OCI-LY1 (cell line): Measurements from ENCODE around the gene E2F6.

ENCODE experiments used
- H2AFZ ChIP-seq: fragments of 200-600 bp; sonication (generic), shearing (Covaris generic); 2 replicates; pipeline ENCODE4 v1.6.0; 2014; ENCODE audit warnings: antibody characterized with exemption, mild to moderate bottlenecking, low read length
- H3F3A ChIP-seq: fragments of 200-600 bp; sonication (generic), shearing (Covaris generic); 2 replicates; pipeline ENCODE4 v1.6.0; 2014; ENCODE audit warnings: mild to moderate bottlenecking, antibody characterized with exemption, low read length, moderate library complexity; ENCODE audit not compliant: insufficient read depth
- H3K27ac ChIP-seq: fragments of 200-600 bp; sonication (generic); 2 replicates; pipeline ENCODE4 v1.5.1; 2014; ENCODE audit warnings: low read length, mixed run types, mild to moderate bottlenecking, low read depth; ENCODE audit not compliant: poor library complexity, severe bottlenecking
- H3K27me3 ChIP-seq: fragments of 200-600 bp; sonication (generic); 2 replicates; pipeline ENCODE4 v1.6.0; 2014; ENCODE audit warnings: antibody characterized with exemption, mild to moderate bottlenecking, low read length, moderate library complexity; ENCODE audit not compliant: insufficient read depth
- H3K36me3 ChIP-seq: fragments of 200-600 bp; sonication (generic); 2 replicates; pipeline ENCODE4 v1.6.1; 2014; ENCODE audit warnings: mild to moderate bottlenecking, antibody characterized with exemption, low read length, moderate library complexity, mixed read lengths; ENCODE audit not compliant: insufficient read depth
- H3K4me1 ChIP-seq: fragments of 200-600 bp; sonication (generic); 2 replicates; pipeline ENCODE4 v1.5.1; 2014; ENCODE audit warnings: mild to moderate bottlenecking, low read length, moderate library complexity; ENCODE audit not compliant: insufficient read depth, severe bottlenecking
- H3K4me2 ChIP-seq: fragments of 200-600 bp; sonication (generic), shearing (Covaris generic); 2 replicates; pipeline ENCODE4 v1.6.1; 2014; ENCODE audit warnings: low read length
- H3K4me3 ChIP-seq: fragments of 200-600 bp; sonication (generic); 2 replicates; pipeline ENCODE4 v1.5.1; 2014; ENCODE audit warnings: low read length, low read depth, mild to moderate bottlenecking, mixed read lengths; ENCODE audit not compliant: poor library complexity, severe bottlenecking
- H3K79me2 ChIP-seq: fragments of 200-600 bp; shearing (Covaris generic); 2 replicates; pipeline ENCODE4 v1.6.1; 2016; ENCODE audit warnings: mixed run types, low read length, mixed read lengths; ENCODE audit not compliant: insufficient read depth
- H3K9ac ChIP-seq: fragments of 200-600 bp; sonication (generic), shearing (Covaris generic); 2 replicates; pipeline ENCODE4 v1.6.1; 2014; ENCODE audit warnings: mild to moderate bottlenecking, low read length, mixed read lengths
- H3K9me2 ChIP-seq: fragments of 200-600 bp; sonication (generic), shearing (Covaris generic); 2 replicates; pipeline ENCODE4 v1.6.1; 2014; ENCODE audit warnings: low read depth, mild to moderate bottlenecking, low read length, mixed read lengths
- H3K9me3 ChIP-seq: fragments of 200-600 bp; shearing (Covaris generic); 2 replicates; pipeline ENCODE4 v1.6.1; 2014; ENCODE audit warnings: low read length, mixed read lengths
- H4K20me1 ChIP-seq: fragments of 200-600 bp; sonication (generic), shearing (Covaris generic); 2 replicates; pipeline ENCODE4 v1.6.0; 2016; ENCODE audit warnings: mild to moderate bottlenecking, low read length; ENCODE audit not compliant: insufficient read depth
- EZH2 ChIP-seq: fragments of 200-600 bp; sonication (generic), shearing (Covaris generic); IDR thresholded peaks from 2 replicates; pipeline ENCODE4 v1.8.0; 2017; ENCODE audit warnings: borderline replicate concordance, mixed run types, mild to moderate bottlenecking, antibody characterized with exemption, low read length, moderate library complexity, mixed read lengths
- TF ChIP-seq, protein P1 (sequence below): fragments of 200-600 bp; sonication (generic), shearing (Covaris generic); IDR thresholded peaks from 2 replicates; pipeline ENCODE4 v1.5.1; 2017; ENCODE audit warnings: mild to moderate bottlenecking, antibody characterized with exemption, low read length, moderate library complexity, mixed read lengths

The E2F6 gene

DNA sequence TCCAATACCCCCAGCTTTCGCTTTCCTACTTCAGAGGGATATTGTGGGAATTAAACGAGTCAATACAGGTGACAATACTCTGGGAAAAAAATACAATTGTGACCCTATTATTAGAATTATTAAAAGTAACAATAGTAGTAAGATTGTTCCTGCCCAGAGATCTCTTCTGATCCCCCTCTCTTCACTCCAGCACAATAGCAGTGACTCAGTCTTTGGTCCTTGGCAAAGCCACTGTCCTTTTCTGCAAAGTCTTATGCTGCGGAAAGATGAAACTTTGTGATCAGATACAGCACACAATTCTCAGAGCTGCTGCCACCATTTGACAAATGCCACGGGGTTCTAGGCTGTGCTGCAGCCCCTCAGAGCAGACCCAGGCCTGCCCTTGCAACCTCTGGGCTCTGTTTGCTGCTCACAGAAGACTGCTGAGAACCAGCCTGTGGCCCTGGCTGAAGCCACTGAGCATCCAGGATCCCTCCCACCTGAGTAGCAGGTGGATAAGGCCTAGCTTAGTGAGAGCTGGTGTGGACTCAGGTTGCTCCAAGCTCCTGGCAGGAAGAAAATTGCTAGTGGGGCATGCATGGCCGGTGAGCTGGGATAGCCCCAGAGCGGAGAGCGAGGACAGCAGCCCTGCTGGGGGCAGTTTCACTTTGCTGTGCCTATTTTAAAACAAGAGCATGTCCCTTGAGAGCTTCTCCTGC lies 61.4 kb downstream of the E2F6 start:
- no peak overlapping the region for H2AFZ ChIP-seq
- no peak for TF ChIP-seq EZH2
- TF ChIP-seq, protein P1, sequence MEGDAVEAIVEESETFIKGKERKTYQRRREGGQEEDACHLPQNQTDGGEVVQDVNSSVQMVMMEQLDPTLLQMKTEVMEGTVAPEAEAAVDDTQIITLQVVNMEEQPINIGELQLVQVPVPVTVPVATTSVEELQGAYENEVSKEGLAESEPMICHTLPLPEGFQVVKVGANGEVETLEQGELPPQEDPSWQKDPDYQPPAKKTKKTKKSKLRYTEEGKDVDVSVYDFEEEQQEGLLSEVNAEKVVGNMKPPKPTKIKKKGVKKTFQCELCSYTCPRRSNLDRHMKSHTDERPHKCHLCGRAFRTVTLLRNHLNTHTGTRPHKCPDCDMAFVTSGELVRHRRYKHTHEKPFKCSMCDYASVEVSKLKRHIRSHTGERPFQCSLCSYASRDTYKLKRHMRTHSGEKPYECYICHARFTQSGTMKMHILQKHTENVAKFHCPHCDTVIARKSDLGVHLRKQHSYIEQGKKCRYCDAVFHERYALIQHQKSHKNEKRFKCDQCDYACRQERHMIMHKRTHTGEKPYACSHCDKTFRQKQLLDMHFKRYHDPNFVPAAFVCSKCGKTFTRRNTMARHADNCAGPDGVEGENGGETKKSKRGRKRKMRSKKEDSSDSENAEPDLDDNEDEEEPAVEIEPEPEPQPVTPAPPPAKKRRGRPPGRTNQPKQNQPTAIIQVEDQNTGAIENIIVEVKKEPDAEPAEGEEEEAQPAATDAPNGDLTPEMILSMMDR = no peak
- no peak overlapping the region for H3K27ac ChIP-seq
- H3K27me3 ChIP-seq = no peaks in the 10 kb centered on the region; the same call in 1 of the 2 replicates
- H3F3A ChIP-seq = no peaks in the 10 kb centered on the region
- no peaks in the 10 kb centered on the region for H3K4me1 ChIP-seq
- no peaks in the 10 kb centered on the region for H3K9me2 ChIP-seq
- H3K4me2 ChIP-seq = no peak overlapping the region
- H3K79me2 ChIP-seq = no peaks in the 10 kb centered on the region
- no peaks in the 10 kb centered on the region for H3K36me3 ChIP-seq
- no peak overlapping the region for H3K9ac ChIP-seq
- no peaks in the 10 kb centered on the region for H3K9me3 ChIP-seq
- H3K4me3 ChIP-seq = no peak overlapping the region
- no peaks in the 10 kb centered on the region for H4K20me1 ChIP-seq

DNA sequence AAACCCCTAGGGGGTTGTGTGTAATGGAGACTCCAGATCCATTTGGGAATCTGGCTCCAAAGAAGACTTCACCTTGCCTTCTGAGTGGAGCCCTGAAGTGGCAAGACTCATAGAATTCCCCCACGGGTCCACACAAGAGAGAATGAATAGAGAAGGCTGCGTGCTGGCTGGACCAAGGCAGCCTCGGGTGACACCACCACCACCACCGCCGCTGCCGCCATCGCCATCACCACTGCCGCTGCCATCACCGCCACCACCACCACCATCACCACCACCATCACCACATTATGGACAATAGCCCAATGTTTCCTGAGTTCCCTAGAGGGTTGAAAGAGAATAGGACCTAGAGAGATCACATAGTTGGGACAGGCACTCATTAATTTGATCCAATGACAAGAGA lies 63.5 kb downstream of the E2F6 start:
- Histone ChIP-seq H3K36me3 (no peaks in the 10 kb centered on the region), H3K4me1 (no peaks in the 10 kb centered on the region), H3K9me2 (no peaks in the 10 kb centered on the region), H2AFZ (no peak overlapping the region), H4K20me1 (no peaks in the 10 kb centered on the region), H3K4me3 (no peak overlapping the region), H3K27ac (no peak overlapping the region), H3K4me2 (no peak overlapping the region), H3K79me2 (no peaks in the 10 kb centered on the region), H3K27me3 (no peaks in the 10 kb centered on the region; the same call in 1 of the 2 replicates), H3K9me3 (no peaks in the 10 kb centered on the region), H3K9ac (no peak overlapping the region), H3F3A (no peaks in the 10 kb centered on the region)
- TF ChIP-seq, protein P1 = no peak

DNA sequence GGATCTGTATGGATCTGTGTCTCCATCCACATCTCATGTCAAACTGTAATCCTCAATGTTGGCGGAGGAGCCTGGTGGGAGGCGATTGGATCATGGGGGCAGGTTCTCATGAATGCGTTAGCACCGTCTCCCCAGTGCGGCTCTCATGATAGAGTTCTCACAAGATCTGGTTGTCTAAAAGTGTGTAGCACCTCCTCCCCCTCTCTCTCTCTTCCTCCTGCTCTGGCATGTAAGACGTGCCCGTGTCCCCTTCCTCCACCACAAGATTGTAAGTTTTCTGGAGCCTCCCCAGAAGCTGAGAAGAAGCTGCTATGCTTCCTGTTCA lies 66.6 kb downstream of the E2F6 start:
- TF ChIP-seq, protein P1 = no peak
- no peak for TF ChIP-seq EZH2
- H3K79me2 ChIP-seq = no peaks in the 10 kb centered on the region
- H4K20me1 ChIP-seq = no peaks in the 10 kb centered on the region
- H3K9ac ChIP-seq = no peak overlapping the region
- no peaks in the 10 kb centered on the region for H3K36me3 ChIP-seq
- H3K4me1 ChIP-seq = no peaks in the 10 kb centered on the region
- H3K4me3 ChIP-seq = no peak overlapping the region
- H2AFZ ChIP-seq = no peak overlapping the region
- no peaks in the 10 kb centered on the region for H3K9me2 ChIP-seq
- no peak overlapping the region for H3K4me2 ChIP-seq
- peaks cover 6% of the 10 kb centered on the region; the same call in 1 of the 2 replicates for H3K27me3 ChIP-seq
- no peak overlapping the region for H3K27ac ChIP-seq
- H3K9me3 ChIP-seq = no peaks in the 10 kb centered on the region
- no peaks in the 10 kb centered on the region for H3F3A ChIP-seq
